Measurements from ENCODE around the gene TOMM40. TPM values are rescaled to one million over a fixed set of nuclear protein-coding genes. Genes with fewer than 3 reads are reported as not detected.
"Not testable (repeated sequence)": the region's sequence is repeated elsewhere in the genome, so short reads cannot be mapped to it uniquely, and the experiment has no call there.

TOMM40 gene
- total RNA-seq, 2 experiments from 2014 or later = 84.5 to 88.4 TPM

DNA sequence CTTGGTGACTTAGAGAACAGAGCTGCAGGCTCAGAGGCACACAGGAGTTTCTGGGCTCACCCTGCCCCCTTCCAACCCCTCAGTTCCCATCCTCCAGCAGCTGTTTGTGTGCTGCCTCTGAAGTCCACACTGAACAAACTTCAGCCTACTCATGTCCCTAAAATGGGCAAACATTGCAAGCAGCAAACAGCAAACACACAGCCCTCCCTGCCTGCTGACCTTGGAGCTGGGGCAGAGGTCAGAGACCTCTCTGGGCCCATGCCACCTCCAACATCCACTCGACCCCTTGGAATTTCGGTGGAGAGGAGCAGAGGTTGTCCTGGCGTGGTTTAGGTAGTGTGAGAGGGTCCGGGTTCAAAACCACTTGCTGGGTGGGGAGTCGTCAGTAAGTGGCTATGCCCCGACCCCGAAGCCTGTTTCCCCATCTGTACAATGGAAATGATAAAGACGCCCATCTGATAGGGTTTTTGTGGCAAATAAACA lies 33.2 kb downstream of the TOMM40 start:
- H3K4me3 Mint-ChIP-seq = no peak overlapping the region
- POLR2A ChIA-PET = no interaction called here
- no peaks in the 10 kb centered on the region for H3K9me3 Mint-ChIP-seq (ENCODE audit: insufficient read depth)
- H3K27me3 Mint-ChIP-seq (ENCODE audit: low read depth) = peaks cover 14% of the 10 kb centered on the region
- no peak for DNase-seq
- no peak overlapping the region for H3K27ac Mint-ChIP-seq
- CTCF ChIA-PET = no interaction called here
- H3K4me1 Mint-ChIP-seq (ENCODE audit: low read depth) = peaks cover 8% of the 10 kb centered on the region
- H3K36me3 Mint-ChIP-seq (ENCODE audit: low read depth) = no peaks in the 10 kb centered on the region
- no peak for ATAC-seq

DNA sequence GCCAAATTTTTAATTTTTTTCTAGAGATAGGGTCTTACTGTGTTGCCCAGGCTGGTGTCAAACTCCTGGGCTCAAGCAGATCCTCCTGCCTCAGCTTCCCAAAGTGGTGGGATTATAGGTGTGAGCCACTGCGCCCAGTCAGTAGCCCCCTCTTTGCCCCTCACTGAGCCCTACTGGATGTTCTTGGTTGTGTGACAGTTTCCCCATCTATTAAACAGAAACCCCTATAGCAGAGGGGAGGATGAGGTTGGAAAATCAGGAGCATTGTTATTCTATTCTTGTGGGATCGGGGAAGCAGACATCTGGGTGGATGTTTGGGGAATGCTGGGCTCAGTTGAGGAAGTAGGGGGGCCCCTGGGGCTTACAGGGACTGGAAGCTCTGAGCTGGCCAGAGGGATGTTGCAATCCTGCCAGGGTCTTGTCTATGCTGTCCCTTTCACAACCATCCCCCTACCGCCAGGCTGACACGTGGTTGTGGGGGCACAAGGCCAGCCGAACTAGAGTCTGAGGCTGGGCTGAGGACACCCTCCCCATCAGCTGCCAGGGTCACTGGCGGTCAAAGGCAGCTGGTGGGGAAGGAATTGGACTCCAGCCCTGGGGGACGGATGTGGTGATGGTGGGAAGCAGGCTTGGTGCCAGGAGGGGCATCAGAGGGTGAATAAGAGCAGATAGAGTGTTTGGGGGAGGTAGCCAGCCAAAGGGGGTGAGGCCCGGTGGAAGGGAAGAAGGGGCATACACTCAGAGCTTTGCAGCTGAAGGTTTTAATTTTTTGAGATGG lies 34.2 kb downstream of the TOMM40 start:
- Mint-ChIP-seq H3K4me1 (ENCODE audit: low read depth) (peaks cover 8% of the 10 kb centered on the region), H3K27me3 (ENCODE audit: low read depth) (peaks cover 16% of the 10 kb centered on the region), H3K9me3 (ENCODE audit: insufficient read depth) (no peaks in the 10 kb centered on the region), H3K36me3 (ENCODE audit: low read depth) (no peaks in the 10 kb centered on the region), H3K4me3 (no peak overlapping the region), H3K27ac (no peak overlapping the region)
- ChIA-PET CTCF (interaction anchor here (1.3 kb wide), 1 partner anchor 22 kb away, joined by 4 read pairs; no protein-coding TSS in a partner anchor), POLR2A (no interaction called here)
- DNase-seq (no peak), ATAC-seq (no peak)

DNA sequence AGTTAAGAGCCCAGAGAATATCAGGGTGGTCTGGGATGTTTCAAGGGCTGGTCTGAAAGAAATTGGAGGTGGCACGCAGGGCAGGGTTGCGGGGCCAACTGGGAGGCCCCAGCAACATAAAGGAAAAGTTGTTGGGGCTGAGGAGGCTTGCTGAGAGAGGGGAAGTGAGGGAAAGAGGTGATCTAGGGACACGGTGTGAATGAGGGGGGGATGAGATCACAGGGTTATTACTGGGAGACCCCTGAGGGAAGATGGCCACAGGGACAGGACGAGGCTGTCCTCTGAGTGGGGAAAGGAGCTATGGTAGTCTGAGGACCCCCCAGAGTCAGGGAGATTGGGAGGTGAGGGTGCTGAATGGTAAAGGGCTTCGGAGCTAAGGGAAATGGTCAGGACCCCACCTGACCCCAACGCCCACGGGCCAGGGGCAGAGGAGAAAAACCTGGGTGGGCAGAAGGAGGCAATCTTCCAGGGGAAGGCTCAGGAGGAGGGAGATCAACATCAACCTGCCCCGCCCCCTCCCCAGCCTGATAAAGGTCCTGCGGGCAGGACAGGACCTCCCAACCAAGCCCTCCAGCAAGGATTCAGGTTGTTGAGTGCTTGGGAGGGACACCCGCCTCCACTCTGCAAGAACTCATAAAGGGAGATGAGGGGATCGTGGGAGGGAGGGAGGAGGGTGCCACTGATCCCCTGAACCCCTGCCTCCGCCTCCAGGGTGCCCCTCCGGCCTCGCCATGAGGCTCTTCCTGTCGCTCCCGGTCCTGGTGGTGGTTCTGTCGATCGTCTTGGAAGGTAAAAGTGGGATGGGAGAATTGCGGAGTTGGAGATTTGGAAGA lies 35.4 kb downstream of the TOMM40 start:
- H3K36me3 Mint-ChIP-seq (ENCODE audit: low read depth); H3K4me1 Mint-ChIP-seq (ENCODE audit: low read depth); H3K27ac Mint-ChIP-seq; H3K9me3 Mint-ChIP-seq (ENCODE audit: insufficient read depth); POLR2A ChIA-PET; DNase-seq; H3K4me3 Mint-ChIP-seq: not testable (repeated sequence)
- ATAC-seq = peak; percentile 21
- CTCF ChIA-PET = interaction anchor here (1.3 kb wide), 1 partner anchor 23 kb away, joined by 4 read pairs; no protein-coding TSS in a partner anchor
- H3K27me3 Mint-ChIP-seq (ENCODE audit: low read depth) = peaks cover 16% of the 10 kb centered on the region

DNA sequence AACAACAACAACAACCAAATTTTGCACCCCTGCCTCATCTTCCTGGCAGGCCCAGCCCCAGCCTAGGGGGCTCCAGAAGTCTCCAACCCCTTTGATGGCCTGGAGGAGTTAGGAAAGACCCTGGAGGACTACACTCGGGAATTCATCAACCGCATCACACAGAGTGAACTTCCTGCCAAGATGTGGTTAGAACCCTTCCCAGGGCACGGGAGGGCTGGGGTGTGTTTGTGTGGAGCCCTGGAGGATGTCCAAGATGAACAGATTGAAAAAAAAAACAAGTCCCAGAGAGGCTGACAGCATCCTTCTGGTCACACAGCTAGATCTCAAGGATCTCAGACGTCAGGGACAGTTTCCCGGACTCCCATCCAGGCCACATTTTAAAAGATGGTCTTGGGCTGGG lies 36.7 kb downstream of the TOMM40 start:
- Mint-ChIP-seq H3K36me3 (ENCODE audit: low read depth) (no peaks in the 10 kb centered on the region), H3K4me1 (ENCODE audit: low read depth) (peaks cover 8% of the 10 kb centered on the region), H3K27me3 (ENCODE audit: low read depth) (peaks cover 16% of the 10 kb centered on the region), H3K9me3 (ENCODE audit: insufficient read depth) (no peaks in the 10 kb centered on the region), H3K27ac (no peak overlapping the region), H3K4me3 (no peak overlapping the region)
- no peak for DNase-seq
- no peak for ATAC-seq
- ChIA-PET POLR2A (no interaction called here), CTCF (no interaction called here)

DNA sequence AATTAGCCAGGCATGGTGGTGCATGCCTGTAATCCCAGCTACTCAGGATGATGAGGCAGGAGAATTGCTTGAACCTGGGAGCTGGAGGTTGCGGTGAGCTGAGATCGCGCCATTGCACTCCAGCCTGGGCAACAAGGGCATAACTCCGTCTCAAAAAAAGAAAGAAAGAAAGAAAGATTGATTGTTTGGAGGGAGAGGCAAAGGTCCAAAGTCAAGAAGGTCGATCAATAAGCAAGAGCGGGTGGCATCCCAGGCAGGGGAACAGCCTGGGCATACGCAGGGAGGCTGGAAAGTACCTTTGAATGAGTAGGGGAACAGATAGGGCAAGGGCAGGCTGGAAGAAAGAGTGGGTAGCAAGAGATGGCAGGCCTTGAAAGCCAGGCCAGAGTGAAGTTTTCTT lies 39.0 kb downstream of the TOMM40 start:
- CTCF ChIA-PET = no interaction called here
- Mint-ChIP-seq H3K36me3 (ENCODE audit: low read depth) (no peaks in the 10 kb centered on the region), H3K4me3 (no peak overlapping the region), H3K9me3 (ENCODE audit: insufficient read depth) (no peaks in the 10 kb centered on the region), H3K27me3 (ENCODE audit: low read depth) (peaks cover 15% of the 10 kb centered on the region), H3K27ac (no peak overlapping the region), H3K4me1 (ENCODE audit: low read depth) (peaks cover 8% of the 10 kb centered on the region)
- DNase-seq (no peak), ATAC-seq (no peak)
- POLR2A ChIA-PET = interaction anchor here (0.6 kb wide), 1 partner anchor 31 kb away, joined by 3 read pairs; no protein-coding TSS in a partner anchor

DNA sequence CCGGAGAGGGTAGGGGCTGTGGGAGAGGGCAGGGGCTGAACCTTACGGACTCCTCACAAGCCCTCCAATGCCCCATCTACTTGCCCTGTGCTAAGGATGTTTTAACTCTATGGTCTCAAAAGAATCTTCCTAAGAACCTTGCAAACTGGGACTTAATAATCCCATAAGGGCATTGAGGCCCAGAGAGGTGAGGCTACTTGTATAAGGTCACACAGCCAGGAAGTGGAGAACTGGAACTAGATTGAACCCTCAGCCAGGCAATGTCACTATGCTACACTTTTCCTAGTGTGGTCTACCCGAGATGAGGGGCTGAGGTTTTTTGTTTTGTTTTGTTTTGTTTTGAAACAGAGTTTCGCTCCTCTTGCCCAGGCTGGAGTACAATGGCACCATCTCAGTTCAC lies 40.5 kb downstream of the TOMM40 start:
- DNase-seq (no peak), ATAC-seq (no peak)
- Mint-ChIP-seq H3K36me3 (ENCODE audit: low read depth) (no peaks in the 10 kb centered on the region), H3K9me3 (ENCODE audit: insufficient read depth) (no peaks in the 10 kb centered on the region), H3K27me3 (ENCODE audit: low read depth) (peaks cover 7% of the 10 kb centered on the region), H3K4me3 (no peak overlapping the region), H3K4me1 (ENCODE audit: low read depth) (peaks cover 5% of the 10 kb centered on the region), H3K27ac (no peak overlapping the region)
- CTCF ChIA-PET = no interaction called here
- POLR2A ChIA-PET = no interaction called here

DNA sequence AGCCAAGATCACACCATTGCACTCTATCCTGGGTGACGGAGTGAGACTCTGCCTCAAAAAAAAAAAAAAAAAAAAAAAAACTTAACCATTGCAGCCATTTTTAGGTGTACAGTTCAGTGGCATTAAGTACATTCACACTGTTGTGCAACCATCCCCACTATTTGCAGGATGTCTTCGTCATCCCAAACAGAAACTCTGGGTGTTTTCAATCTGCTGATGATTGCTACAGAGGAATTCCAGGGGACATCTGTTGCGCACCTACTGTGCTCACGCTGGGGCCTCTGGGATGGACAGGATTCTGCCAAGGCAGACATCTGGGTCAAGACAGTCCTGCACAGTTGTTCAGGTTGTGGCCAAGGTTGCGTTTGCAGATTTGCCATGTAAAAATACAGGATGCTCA lies 48.6 kb downstream of the TOMM40 start:
- POLR2A ChIA-PET = no interaction called here
- CTCF ChIA-PET = no interaction called here
- Mint-ChIP-seq H3K27ac (no peak overlapping the region), H3K4me1 (ENCODE audit: low read depth) (no peaks in the 10 kb centered on the region), H3K36me3 (ENCODE audit: low read depth) (no peaks in the 10 kb centered on the region), H3K4me3 (no peak overlapping the region), H3K27me3 (ENCODE audit: low read depth) (peaks cover 3% of the 10 kb centered on the region), H3K9me3 (ENCODE audit: insufficient read depth) (no peaks in the 10 kb centered on the region)
- DNase-seq (no peak), ATAC-seq (no peak)

DNA sequence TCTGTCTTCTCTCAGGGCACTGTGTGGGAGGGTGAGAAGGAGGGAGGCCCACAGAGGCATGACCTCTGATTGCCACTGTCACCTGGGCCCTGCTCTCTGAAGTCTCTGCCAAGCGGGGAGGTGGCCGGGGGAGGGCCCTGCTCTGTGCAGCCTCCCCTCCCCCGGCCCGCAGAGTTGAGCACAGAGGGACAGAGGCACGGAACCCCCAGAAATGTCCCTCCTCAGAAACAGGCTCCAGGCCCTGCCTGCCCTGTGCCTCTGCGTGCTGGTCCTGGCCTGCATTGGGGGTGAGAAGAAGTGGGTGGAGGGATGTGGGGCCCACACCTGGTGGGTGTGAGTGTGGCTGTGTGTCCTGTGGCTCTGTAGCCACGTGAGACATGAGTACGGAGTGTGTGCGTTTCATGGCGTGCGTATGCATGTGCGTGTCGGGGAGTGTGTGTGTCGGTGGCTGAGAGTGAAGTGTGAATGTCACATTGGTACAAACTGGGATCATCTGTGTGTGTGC lies 51.1 kb downstream of the TOMM40 start, which contains the start of gene APOC4:
Gene APOC4, plus strand, starts transcription at position 171 of the 505 bp plus-strand sequence. Its CDS starts 41 bp downstream, at position 212.
- Mint-ChIP-seq H3K27me3 (ENCODE audit: low read depth) (no peaks in the 10 kb centered on the region), H3K4me1 (ENCODE audit: low read depth) (peaks cover 2% of the 10 kb centered on the region), H3K9me3 (ENCODE audit: insufficient read depth) (no peaks in the 10 kb centered on the region), H3K36me3 (ENCODE audit: low read depth) (no peaks in the 10 kb centered on the region), H3K4me3 (no peak within 1 kb of the TSS), H3K27ac (no peak within 1 kb of the TSS)
- ATAC-seq (no peak), DNase-seq (no peak)
- POLR2A ChIA-PET = no interaction called here
- CTCF ChIA-PET = no interaction called here

DNA sequence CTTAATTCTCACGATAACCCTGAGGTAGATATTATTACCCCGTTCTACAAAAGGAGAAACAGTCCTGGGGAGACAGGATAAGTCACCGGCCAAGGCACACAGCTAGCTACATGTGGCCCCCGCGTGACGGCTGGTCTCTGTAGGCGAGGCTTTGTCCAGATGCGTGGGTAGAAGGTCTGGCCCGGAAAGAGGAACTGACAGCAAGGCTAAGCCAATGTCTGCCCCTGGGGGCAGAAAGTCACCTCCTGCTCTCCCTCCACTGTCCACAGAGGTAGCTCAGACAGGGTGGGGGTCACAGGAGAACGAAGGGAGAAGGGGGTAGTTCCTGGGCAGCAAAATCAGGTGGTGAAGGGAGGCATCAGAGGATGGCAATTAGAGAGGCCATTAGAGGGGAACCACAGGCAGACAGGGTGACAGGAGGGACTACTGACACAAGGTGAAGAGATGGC lies 52.8 kb downstream of the TOMM40 start:
- Mint-ChIP-seq H3K27me3 (ENCODE audit: low read depth) (no peaks in the 10 kb centered on the region), H3K9me3 (ENCODE audit: insufficient read depth) (no peaks in the 10 kb centered on the region), H3K4me1 (ENCODE audit: low read depth) (peaks cover 2% of the 10 kb centered on the region), H3K4me3 (no peak overlapping the region), H3K36me3 (ENCODE audit: low read depth) (no peaks in the 10 kb centered on the region), H3K27ac (no peak overlapping the region)
- DNase-seq (no peak), ATAC-seq (peak; percentile 27)
- ChIA-PET POLR2A (no interaction called here), CTCF (interaction anchor here (0.9 kb wide), 1 partner anchor 8 kb away, joined by 3 read pairs; no protein-coding TSS in a partner anchor)

DNA sequence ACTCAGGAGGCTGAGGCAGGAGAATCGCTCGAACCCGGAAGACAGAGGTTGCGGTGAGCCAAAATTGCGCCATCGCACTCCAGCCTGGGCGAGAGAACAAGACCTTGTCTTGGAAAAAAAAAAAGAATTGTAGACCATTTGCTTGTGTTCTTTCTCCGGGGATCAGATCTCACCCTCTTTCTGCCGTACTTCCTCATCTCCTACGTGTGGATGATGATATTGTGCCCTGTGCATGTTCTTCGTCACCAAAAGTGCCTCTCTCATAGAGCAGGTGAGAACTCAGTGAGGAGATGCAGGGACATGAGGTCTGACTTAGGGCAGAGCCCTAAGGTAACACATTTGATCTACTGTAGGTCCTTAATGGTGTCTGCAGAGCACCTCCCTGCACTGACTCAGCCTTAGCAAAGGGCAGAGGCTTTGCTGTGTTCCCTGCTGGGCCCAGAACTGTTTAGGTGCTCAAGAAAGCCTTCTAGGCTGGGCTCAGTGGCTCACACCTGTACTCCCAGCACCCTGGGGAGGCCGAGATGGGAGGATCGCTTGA lies 56.1 kb downstream of the TOMM40 start:
- H3K36me3 Mint-ChIP-seq (ENCODE audit: low read depth) = no peaks in the 10 kb centered on the region

DNA sequence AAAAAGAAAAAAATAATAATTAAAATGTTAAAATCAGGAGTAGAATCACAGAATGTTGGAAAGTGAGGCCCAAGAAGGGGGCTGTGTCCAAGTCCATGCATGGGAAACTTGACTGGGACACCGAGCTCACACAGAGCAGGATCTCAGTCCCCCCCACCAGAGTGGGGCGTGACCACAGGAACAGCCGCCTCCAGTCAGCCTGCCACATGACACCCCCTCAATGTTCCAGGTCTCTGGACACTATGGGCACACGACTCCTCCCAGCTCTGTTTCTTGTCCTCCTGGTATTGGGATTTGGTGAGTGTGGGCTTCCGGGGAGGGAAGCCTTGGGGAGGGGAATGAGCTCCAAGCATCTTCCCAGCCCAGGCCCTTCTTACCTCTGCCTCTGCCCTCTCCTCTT lies 57.2 kb downstream of the TOMM40 start:
- ChIA-PET CTCF (no interaction called here), POLR2A (no interaction called here)
- H3K9me3 Mint-ChIP-seq (ENCODE audit: insufficient read depth) = no peaks in the 10 kb centered on the region
- no peak overlapping the region for H3K27ac Mint-ChIP-seq
- no peaks in the 10 kb centered on the region for H3K36me3 Mint-ChIP-seq (ENCODE audit: low read depth)
- DNase-seq = no peak
- H3K27me3 Mint-ChIP-seq (ENCODE audit: low read depth) = no peaks in the 10 kb centered on the region
- no peak for ATAC-seq
- no peak overlapping the region for H3K4me3 Mint-ChIP-seq
- H3K4me1 Mint-ChIP-seq (ENCODE audit: low read depth) = peaks cover 2% of the 10 kb centered on the region

More for the DNA sequence above, 56.1 kb downstream of the TOMM40 start:
- no peaks in the 10 kb centered on the region for H3K9me3 Mint-ChIP-seq (ENCODE audit: insufficient read depth)
- ChIA-PET CTCF (no interaction called here), POLR2A (no interaction called here)
- H3K4me3 Mint-ChIP-seq = no peak overlapping the region
- no peak for DNase-seq
- H3K4me1 Mint-ChIP-seq (ENCODE audit: low read depth) = peaks cover 2% of the 10 kb centered on the region
- H3K27me3 Mint-ChIP-seq (ENCODE audit: low read depth) = no peaks in the 10 kb centered on the region
- no peak overlapping the region for H3K27ac Mint-ChIP-seq
- no peak for ATAC-seq

Measured in activated CD8-positive, alpha-beta T cell treated with anti-CD3 and anti-CD28 coated beads, Interleukin-2, amount 10 ng/mL, durations not matched to agents 7 days and 5 days (primary cell).